Cardiac fibroblast (primary cell): Measurements from ENCODE around the gene MMP24.

ENCODE experiments used
- DNase-seq, 2 donors: peaks; one replicate each; pipeline versions ENCODE4 v3.0.0 to v3.0.0-alpha.2; 2010; ENCODE audit warnings: low read depth in 2 of 2
- H3K4me3 ChIP-seq, 2 donors: replicated peaks in 1 of 2; 1 replicate in 1 of 2; 2 replicates in 1 of 2; pipeline ENCODE4 v1.5.1; 2011; ENCODE audit warnings: low read depth in 2 of 2, low read length in 2 of 2, mild to moderate bottlenecking in 2 of 2, moderate library complexity in 1 of 2
- TF ChIP-seq, protein P1 (sequence below): IDR thresholded peaks from one replicate; pipeline ENCODE4 v1.5.1; 2011; ENCODE audit warnings: low read depth, mild to moderate bottlenecking, low read length, inconsistent platforms

Gene MMP24

DNA sequence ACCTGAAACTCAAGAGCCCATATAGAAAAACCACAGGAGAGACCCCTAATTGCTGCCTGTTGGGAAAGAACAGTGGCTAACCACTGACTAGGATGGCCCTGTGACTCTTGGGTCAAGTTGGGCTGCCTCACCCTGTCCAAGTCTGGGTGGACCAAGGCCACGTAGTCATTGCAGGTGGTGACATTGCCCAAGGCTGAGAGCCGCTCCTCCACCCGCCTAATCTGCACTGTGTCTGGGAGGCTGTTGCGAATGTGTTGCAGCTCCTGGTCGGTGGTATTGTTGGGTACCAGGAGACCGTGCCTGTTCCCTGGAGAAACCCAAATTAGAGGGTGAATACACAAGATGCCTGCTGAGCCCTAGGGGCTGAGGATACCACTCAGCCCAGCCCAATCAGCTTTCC lies 54.0 kb downstream of the MMP24 start:
- H3K4me3 ChIP-seq, result no peak overlapping the region
- DNase-seq, result no peak

DNA sequence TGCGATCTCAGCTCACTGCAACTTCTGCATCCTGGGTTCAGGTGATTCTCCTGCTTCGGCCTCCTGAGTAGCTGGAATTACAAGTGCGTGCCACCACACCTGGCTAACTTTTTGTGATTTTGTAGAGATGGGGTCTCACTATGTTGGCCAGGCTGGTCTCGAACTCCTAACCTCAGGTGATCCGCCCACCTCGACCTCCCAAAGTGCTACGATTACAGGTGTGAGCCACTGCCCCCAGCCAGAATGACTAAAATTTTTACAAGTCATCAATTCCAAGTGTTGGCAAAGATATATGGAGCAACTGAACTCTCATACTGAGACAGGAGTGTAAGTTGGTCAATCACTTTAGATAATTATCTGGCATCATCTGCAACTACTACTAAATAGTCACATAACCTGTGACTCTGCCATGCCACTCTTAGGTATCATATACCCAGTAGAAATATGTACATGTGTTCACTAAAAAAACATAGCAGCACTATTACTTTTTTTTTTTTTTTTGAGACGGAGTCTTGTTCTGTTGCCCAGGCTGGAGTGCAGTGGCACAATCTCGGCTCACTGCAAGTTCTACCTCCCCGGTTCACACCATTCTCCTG lies 55.1 kb downstream of the MMP24 start:
- no peak for DNase-seq
- no peak overlapping the region for H3K4me3 ChIP-seq
- TF ChIP-seq, protein P1, sequence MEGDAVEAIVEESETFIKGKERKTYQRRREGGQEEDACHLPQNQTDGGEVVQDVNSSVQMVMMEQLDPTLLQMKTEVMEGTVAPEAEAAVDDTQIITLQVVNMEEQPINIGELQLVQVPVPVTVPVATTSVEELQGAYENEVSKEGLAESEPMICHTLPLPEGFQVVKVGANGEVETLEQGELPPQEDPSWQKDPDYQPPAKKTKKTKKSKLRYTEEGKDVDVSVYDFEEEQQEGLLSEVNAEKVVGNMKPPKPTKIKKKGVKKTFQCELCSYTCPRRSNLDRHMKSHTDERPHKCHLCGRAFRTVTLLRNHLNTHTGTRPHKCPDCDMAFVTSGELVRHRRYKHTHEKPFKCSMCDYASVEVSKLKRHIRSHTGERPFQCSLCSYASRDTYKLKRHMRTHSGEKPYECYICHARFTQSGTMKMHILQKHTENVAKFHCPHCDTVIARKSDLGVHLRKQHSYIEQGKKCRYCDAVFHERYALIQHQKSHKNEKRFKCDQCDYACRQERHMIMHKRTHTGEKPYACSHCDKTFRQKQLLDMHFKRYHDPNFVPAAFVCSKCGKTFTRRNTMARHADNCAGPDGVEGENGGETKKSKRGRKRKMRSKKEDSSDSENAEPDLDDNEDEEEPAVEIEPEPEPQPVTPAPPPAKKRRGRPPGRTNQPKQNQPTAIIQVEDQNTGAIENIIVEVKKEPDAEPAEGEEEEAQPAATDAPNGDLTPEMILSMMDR, result no peak

More for the DNA sequence above, 54.0 kb downstream of the MMP24 start:
- TF ChIP-seq, protein P1, result no peak

DNA sequence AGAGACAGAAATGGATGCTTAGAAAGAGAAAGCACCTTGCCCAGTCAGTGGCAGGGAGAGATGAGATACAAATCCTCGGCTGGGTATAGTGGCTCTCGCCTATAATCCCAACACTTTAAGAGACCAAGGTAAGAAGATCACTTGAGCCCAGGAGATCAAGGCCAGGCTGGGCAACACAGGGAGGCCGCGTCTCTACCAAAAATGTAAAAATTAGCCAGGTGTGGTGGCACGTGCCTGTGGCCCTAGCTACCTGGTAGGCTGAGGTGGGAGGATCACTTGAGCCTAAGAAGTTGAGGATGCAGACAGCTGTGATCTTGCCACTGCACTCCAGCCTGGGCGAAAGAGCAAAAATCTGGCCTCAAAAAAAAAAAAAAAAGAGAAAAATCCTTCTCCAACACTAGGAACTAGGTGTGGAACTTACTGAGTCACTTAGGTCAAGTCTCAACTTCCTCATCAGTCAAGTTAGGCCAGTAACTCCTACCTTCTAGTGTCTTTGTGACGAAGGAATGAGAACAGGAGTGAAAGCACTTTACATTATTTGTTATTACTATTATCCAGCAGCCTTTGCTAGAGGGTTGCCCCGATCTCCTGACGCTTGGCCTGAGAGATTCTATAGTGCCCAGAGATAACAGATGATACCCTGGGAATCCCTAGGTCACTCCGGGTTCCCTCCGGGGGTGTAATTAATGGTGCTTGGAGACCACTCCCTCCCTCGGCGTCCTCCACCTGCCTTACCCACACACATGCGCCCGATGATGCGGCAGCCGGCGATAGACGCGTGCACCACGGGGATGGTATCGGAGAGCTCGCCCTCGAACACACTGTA lies 57.2 kb downstream of the MMP24 start:
- peak overlapping the region; percentile 81 to 88 for H3K4me3 ChIP-seq
- DNase-seq, result no peak
- TF ChIP-seq, protein P1, result no peak

DNA sequence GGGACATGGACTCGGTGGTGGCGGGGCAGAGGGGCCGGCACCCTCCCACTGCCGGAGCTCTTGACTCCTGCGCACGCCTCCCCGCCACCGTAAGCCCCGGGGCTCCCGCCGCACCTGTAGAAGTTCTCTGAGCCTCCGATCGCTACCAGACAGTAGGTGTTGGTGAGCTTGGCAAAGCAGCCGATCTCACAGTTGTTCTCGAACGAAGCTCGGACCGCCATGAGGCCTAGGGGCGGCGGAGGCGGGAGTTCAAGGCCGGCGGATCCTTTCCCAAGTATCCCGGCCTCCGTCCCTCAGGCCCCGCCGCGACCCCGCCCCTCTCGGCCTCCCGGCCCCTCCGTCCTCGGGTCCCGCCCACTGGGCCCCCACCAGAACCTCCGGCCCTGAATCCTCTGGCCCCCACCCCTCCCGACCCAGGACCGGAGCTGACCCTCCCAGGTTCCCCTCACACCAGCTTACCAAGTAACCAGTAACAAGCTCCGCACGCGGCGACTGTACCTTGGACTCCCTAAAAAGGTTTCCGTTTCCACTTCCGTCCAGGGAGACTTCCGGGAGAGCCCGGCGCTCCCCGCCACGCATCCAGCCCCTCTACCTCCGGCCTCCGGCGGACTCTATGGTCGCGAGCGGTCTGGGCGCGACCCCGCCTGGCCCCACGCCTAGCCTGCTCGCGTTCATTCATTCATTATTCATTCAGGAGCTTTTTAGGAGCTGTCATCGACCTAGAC lies 57.9 kb downstream of the MMP24 start, which contains the start of gene EIF6:
Gene EIF6, minus strand, starts transcription at position 506 of the 725 bp plus-strand sequence. Its CDS starts 285 bp downstream, at position 221.
- DNase-seq, result peak; percentile 89 to 91
- TF ChIP-seq, protein P1, result no peak
- H3K4me3 ChIP-seq, result peak within 1 kb of the TSS; percentile 81 to 88

DNA sequence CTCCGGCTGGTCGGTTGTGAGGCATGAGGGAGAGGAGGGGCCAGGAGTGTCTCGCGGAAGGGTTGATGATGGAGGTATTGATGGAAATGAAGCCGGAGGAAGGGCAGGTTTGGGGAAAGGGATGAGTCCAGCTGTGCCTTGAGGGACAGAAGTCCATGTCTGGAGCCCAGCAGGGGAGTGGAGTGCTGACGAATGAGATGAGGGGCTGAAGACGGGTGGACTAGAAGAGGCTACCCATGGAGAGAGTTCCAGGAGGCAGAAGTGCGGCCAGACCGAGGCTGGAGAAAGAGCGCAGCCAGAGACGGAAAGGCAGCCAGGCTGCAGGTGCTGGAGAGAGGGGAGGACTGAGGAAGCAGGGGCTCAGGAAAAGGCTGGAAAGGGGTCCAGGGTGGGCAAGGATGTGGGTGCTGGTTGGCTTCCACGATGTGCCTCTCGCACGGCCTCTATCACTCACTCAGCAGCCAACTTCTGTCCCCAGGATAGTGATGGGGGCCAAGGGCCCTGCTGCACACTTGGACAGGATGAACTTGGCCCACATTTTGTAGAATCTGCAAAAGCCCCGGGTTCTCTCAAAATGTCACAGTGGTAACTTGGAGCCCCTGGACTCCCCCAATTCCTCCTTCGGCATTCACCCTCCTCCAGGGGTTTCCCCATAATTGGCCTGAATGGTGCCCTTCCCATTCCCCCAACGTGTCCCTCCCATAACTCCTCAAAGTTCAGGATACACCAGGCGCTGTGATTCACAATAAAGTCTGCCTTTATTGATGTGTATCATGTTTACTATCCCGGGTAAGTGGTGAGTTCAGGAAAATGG lies 58.7 kb downstream of the MMP24 start:
- peak overlapping the region; percentile 81 to 88 for H3K4me3 ChIP-seq
- no peak for DNase-seq
- TF ChIP-seq, protein P1, result no peak

DNA sequence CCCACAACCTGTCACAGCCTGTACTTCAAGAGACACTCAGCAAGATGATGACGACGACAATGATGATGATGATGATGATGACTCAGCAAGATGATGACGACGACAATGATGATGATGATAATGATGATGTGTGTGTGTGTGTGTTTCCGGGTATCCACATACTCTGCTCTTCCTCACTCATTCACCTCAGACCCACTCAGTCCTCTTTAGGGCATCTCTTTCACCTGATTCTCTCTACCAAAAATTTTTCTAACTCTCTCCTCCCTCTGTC lies 59.3 kb downstream of the MMP24 start:
- TF ChIP-seq, protein P1, result no peak
- DNase-seq, result peak in 1 of 2 donors; percentile 37
- no peak overlapping the region for H3K4me3 ChIP-seq
